HG03095 (cell line): ENCODE data around the gene RPA3.

Source experiments
- ATAC-seq: cut with Tn5 transposase; IDR thresholded peaks from one replicate; pipeline ENCODE4 v1.9.1; 2021; ENCODE audit warnings: moderate library complexity; ENCODE audit not compliant: unreplicated experiment

The RPA3 gene

DNA sequence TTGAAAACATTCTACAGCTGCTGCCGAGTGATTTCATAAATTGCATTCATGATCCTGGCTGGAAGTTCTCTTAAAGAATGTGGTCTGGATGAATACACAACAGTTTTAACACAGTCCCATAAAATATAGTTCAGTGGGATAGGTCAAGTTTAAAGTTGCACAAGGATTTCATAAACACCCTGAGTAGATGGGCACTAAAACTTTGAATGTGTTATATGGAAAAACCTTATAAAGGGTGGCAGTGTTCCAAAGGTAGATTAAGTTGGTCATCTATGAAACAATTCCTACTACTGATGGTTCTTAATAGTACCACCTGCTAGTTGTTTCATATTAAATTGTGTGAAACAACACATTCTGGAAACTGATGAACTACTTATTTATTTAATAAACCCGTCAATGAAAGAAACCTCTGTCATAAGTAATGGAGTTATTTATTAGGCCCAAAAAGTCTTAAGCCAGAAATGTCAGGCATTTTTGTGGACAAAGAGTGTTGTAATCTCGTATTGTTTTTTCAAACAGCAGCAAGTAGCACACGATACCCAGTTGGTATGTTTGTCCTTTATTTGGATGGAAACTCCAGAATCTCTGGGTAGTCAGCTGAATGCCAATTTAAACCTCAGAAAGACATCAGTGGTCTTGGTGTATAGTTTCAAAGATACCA, 14.3 kb upstream of the RPA3 start:
- no peak for ATAC-seq

DNA sequence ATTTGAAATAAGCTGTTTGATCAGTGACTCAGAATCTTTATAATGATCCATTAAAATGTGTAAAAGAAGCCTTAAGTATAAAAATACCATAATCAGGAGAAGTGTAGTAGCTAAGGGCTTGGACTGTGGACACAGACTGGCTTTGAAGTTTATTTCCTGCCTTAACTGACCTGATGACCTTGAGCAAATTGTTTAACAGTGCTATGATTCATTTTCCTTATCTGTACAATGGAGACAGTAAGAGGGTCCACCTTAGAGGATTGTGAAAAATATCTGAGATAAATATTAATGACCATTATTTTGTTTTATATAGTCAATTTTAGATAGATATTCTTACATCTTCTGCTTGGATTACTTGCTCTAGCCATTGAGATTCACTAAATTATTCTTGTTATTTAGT, 13.3 kb upstream of the RPA3 start:
- ATAC-seq, result no peak

DNA sequence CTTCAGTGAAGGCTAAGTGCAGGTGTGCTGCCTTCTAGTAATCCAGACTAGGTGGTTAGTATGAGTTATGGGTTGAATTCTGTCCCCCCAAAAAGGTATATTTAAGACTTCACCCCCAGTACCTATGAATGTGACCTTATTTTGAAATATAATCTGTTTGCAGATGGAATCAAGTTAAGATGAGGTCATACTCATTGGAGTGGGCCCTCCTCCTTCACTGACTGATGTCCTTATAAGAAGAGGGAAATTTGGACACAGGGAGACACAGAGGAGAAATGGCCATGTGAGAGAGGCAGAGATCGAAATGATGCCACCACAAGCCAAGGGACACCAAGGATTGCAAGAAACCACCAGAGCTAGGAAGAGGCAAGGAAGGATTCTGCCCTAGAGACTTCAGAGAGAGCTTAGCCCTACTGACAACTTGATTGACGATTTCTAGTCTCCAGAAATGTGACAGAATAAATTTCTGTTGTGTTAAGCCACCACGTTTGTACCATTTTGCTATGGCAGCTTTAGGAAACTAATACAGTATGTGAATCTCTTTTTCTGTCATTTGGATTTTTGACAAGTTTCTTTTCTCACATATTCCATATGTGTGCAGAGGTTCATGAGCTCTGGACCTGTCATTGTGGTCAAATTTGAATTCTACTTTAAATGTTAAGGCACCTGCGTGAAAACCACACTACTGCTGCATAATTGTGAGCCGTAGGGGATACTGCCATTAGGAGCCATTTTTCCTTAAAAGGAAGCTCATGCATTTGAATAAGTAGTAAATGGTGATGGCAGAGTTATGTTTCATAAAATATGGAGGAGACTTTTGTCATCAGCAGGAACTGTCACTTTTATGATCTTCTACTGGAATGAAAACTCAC, 2.6 kb upstream of the RPA3 start:
- ATAC-seq, result no peak

DNA sequence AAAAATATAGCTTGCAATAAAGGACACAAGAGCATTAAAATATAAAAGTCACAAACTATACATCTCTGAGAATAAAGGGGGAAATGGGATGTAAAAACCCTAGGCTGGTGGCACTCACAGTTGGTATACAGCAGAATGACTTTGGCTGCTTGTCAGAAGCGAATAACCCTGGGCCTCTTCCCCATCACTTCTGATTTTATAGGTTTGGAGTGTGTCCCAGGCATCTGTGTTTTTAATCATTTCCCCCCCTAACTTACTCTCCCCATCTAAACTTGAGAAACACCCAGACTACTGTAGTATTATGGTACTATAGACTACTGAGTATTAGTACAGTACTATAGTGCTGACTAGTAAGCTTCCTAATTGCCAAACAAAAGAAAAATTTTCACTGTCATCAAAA, 1.8 kb upstream of the RPA3 start:
- ATAC-seq, result no peak

DNA sequence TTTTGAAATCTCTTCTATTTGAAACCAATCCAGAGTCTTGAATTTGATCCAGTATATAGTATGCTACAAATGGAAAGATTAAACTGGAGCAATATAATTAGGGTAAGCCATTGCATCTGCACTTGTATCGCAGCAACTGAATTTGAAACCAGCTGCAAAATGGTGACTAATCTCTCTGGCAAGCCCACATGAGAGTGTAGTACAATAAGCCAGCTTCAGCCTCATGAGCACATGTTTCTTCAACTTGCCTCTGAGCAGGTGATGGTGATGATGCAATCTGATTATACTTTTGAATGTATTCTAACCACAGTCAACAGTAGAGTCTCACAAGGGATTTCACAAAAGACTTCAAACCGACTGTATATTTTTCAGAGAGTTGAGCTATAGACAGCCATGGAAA, 829 bp upstream of the RPA3 start:
- ATAC-seq, result peak; percentile 96

DNA sequence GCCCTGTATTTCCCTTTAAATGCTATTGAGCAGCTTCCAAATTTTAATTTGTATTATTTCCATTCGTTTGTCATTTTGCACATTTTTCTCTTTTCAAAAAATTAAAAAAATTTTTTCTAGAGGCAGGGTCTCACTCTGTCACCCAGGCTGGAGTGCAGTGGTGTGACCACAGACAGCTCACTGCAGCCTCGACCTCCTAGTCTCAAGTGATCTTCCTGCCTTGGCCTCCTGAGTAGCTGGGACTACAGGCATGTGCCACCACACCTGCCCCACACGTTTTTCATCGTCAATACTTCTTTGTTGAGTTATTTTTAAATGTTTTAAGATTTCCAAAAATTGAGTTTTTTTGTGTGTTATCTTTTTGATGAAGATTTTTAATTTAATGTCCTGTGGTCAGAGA, 4.7 kb downstream of the RPA3 start:
- ATAC-seq, result no peak

DNA sequence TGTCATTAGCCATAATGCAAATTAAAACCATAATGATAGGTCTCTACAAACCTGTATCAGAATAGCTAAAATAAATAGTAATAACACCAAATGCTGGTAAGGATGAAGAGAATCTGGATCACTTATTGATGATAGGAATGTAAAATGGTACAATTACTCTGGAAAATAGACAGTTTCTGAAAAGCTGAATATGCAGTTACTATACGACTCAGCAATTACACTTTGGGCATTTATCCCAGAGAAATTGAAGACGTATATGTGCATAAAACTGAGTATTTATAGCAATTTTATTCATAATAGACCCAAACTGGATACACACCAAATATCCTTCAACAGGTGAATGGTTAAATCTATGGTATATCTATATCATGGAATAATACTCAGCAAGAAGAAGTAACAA, 7.9 kb downstream of the RPA3 start:
- no peak for ATAC-seq

DNA sequence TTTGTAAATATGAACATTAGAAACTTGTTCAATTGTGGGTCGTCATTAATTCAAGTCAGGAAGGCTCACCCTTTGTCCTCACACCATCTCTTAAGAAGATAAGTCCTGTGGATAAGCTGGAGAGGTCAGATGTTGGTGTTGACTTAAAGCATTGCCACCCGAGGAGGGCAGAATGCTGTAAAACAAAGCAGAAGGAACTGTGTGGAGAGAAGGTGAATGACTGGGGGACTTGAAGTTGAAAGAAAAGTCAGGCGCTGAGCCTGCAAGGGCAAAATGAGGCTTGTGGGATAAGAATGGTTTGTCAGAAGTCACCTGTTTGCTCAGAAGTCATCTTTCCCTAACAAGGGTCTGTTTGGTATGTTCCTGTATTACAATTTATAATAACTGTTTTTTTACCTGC, 9.1 kb downstream of the RPA3 start:
- ATAC-seq, result no peak

DNA sequence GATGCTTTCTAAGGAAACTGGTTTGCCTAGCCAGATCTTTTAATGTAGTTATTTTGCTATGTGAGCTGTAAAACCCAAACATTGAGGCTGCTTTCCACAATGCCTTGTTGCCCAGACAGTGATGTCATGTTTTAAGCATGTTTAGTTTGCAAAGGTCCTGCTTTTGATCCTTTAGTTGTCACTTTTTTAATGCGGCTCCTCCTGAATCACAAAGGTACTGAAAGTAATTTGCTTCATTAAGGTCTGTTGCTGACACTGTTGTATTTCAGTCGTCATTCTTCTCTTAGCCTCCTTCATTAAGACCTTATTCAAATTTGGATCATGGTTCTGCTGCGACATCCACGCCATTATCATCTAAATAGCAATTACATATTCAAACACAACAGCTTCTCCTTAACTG, 10.6 kb downstream of the RPA3 start:
- no peak for ATAC-seq

DNA sequence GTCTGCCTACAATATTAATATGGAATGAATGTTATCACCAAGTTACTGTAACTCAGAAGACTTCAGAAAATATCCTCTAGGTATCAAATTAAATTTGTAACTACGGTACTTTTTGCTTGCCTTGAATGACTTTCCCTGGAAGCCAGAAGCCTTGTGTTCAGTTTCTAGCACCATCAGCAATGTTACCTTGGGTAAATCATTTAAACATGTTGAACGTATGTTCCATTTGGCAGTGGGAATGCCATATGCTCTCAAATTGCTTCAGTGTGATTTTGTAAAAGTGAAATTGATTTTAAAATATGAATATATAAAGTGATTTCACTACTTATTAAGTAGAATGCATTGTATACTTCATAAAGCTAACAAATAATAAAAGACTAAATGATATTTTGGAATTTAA, 11.2 kb downstream of the RPA3 start:
- ATAC-seq, result no peak

DNA sequence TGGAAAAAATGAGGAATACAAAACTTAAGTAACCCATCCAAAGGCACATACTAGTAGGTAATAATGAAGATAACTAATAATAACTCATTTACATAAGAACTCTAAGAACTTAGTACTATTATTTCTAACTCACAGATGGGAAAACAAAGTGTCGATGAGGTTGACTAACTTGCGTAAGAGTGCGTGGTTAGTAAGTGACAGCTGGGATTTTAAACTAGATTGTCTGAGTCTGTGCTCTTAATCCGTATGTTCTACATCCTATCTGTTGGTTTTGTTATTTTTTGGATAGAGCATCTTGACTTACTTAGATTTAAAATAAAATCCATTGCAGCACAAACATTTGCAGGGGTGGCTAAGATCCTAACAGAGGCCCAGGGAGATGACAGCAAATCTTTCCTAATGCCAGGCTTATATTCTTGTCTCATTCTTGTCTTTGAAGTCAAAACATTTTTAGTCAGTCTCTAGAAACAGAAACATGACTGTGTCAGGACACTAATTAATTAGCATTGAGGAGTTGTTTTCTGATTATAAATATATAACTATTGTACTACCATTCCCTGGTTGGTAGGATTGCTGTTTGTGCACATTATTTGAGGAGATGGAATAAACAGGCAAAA, 11.7 kb downstream of the RPA3 start:
- peak; percentile 34 for ATAC-seq

DNA sequence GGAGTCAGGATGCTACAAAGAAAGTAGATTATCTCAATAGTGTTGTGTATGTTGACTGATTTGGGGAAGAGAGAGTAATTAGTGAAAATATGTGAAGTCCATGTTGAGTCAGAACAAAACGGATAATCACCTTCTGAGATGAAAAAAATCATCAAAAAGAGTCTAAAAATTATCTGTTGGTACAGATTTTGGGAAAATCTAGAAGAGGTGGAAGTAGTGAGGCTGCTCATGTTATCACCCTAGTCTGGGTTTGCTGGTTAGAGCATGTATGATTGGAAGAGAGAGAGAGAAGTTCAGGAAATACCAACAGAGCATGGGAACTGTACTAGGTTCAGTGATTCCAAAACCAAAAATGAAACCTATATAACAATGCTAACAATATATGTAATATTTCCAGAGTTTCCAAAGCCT, 12.3 kb downstream of the RPA3 start:
- ATAC-seq, result peak; percentile 60

DNA sequence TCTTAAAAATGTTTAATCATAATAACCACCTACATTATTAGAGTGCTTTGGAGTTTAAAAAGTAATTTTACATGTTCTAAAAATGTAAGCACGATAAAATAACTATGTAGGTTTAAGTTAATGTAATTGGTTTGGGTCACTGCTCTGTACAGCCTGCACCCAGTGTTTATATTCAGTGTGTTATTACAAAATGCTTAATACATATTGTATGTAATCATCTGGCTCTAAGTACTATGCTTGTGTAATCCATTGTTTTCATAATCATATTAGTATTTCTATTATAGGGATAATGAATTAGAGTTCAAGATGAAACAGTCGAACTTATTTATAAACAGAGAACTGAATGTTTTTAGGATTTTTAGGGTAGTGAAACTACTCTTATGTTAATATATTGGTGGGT, 13.1 kb downstream of the RPA3 start:
- no peak for ATAC-seq

DNA sequence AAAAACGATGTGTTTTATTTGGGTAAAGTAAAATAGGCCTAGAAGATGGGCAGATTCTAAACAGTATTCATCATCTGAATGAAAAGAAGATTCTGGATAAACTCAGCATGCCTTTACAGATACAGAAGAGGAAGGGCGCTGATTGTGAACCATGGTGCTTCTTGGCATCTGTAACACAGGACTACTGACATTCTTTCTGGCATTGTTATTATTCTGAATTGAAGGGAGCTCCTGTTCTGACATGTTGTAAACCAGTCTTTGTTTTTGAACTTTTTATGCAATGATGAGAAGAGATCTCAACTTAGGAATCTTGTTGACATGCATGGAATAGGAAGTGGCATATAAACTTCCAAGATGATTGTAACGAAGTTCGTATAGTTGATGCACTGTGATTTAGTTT, 13.5 kb downstream of the RPA3 start:
- no peak for ATAC-seq

DNA sequence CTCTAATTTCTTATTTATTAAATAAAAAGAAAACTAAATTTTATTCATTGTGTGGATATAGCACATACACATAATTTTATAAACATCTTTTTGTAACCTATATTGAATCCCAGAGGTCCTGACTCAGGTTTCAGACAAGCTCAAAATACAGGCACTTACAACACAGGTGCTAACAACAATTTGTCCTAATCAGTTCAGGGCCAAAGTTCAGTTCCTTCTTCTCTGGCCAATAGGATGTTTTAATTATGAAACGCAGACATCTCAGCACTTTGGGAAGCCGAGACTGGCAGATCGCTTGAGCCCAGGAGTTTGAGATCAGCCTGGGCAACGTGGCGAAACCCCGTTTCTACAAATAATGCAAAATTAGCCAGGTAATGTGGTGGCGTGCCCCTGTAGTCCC, 15.0 kb downstream of the RPA3 start:
- ATAC-seq, result no peak

DNA sequence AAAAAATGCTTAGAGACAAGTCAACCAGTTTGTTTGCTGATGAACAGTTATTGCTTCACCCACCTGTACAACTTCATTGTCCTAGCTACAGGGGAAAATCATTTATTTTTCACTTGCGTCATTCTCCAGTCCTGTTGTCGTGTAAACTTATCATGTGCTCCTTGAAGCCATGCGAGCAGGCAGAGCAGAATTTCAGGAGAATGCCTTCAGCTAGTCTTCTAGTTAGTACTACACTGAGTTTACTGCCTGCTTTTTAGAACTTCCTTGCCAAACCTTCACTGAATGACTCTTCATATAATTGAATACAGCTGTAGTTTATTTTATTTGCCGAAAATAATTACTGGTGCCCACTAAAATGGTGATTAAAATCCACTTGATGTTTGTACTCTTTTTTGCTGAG, 15.6 kb downstream of the RPA3 start:
- no peak for ATAC-seq

DNA sequence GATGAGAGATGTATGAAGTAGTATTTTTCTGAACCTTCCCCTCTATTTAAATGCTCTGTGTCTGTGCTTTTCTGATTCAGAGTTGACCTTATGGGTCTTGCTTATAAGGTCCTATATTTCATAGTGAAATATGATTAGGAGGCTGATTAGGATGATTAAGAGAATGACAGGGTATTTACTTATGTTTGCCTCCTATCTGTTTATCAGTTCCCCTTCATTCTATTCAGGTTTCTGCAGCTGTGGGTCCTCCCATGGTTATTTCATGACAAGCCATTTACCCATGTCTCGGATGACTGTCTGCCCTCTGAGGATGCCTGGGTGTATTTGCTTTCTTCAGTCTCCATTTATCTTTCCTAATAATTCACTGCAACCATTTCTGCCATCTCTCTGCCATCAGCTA, 16.9 kb downstream of the RPA3 start:
- no peak for ATAC-seq

DNA sequence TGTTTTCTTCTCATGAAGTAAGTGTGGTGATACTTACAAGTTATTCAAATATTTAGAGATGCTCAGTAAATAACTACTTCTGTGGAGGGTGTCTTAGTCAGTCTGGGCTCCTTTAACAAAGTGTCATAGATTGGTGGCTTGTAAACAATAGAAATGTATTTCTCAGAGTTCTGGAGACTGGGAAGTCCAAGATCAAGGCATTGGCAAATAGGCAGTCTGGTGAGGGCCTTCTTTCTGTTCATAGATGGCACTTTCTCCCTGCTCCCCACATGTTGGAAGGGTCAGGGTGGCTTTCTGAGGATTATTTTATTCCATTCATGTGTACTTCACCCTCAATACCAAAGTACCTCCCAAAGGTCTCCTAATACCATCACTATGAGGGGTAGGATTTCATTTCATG, 18.4 kb downstream of the RPA3 start:
- ATAC-seq, result no peak

DNA sequence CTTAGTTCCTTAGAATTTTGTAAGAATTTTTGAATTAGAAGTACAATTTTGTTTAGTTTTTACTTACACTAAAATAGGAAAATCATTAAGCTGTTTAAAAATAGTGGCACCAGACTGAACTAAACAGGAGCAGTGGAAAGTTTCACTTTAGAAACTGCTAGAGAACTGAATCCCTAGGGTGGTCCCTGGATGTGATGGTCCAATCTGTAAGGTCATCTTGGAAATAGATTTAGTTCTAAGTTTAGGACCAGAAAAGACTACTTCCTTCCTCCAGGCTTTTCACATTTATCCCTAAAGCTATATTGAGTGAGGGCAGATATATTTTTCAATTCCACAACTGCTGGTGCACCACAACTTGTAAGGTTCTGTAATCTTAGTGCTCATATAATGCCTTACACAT, 19.0 kb downstream of the RPA3 start:
- no peak for ATAC-seq

DNA sequence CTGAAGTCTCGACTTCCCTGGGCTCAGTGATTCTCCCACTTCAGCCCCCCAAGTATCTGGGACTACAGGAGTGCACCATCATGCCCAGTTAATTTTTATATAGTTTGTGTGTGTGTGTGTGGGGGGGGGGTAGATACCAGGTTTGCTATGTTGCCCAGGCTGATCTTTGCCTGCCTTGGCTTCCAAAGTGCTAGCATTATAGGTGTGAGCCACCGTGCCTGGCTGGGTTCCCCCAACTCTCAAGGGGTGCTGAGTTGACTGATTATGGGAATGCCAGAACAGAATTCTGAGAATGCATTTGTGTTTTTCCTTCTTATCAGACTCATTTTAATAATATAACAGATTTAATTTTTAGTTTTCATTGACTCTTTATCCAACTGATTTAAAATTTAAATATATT, 19.5 kb downstream of the RPA3 start:
- no peak for ATAC-seq

DNA sequence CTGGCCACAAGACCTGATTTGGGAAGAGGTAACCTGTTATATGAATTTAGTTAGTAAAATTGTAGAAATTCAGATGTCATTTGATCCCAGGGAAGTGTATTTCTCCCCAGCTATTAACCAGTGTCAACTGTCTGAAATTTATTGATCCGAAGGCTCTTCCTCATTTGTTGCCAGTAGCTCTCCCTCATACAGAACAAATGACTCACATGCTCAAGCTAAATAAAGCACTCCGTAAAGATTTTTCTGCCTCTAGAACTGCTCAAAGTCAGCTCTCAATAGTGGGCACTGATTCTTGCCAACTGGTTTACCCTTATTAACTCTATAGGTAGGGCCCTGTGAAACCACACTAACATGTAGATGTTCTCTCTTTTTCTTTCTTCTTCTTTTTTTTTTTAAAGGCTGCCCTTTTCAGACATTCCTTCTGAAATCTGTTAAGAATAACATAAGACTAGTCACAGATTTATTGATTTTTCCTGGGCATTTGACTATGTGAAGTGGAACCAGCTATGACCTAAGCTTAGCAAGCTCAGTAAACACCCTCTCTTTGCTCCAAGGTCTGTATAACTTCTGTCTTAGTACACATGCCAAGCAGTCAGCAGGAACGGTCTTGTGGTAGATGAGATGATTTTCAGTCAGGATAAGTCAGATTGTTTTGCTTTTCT, 21.8 kb downstream of the RPA3 start:
- no peak for ATAC-seq
